Gastrocnemius medialis (tissue), 4 donors: Measurements from ENCODE around the gene ZNF592. TPM values are rescaled to one million over a fixed set of nuclear protein-coding genes. Genes with fewer than 3 reads are reported as not detected.

Experiments
- ATAC-seq, 2 donors: fragments of 150-250 bp; one replicate each; pipeline ENCODE4 v1.9.1; 2016
- DNase-seq, 2 donors: peaks; one replicate each; pipeline ENCODE4 v3.0.0-alpha.2; 2019
- H3K27ac ChIP-seq, 4 donors: fragments of 200-600 bp; sonication (generic); 1 replicate in 1 of 4; 2 replicates in 3 of 4; pipeline ENCODE4 v1.5.1; 2016 to 2018; ENCODE audit warnings: mild to moderate bottlenecking in 2 of 4, moderate library complexity in 1 of 4
- H3K27me3 ChIP-seq, 3 donors: fragments of 200-600 bp; sonication (generic) in 2 of 3; 1 replicate in 1 of 3; 2 replicates in 2 of 3; pipeline versions ENCODE4 v1.5.1 to v1.6.0; 2016 to 2019; ENCODE audit warnings: mild to moderate bottlenecking in 1 of 3, moderate library complexity in 1 of 3
- H3K36me3 ChIP-seq, 2 donors: fragments of 200-600 bp; sonication (generic) in 1 of 2; one replicate each; pipeline ENCODE4 v1.5.1; 2017 to 2018
- H3K4me1 ChIP-seq, 2 donors: fragments of 200-600 bp; sonication (generic) in 1 of 2; one replicate each; pipeline ENCODE4 v1.5.1; 2016 to 2017; ENCODE audit warnings: mild to moderate bottlenecking in 2 of 2
- H3K4me3 ChIP-seq, 4 donors: fragments of 200-600 bp; sonication (generic) in 3 of 4; 1 replicate in 1 of 4; 2 replicates in 3 of 4; pipeline ENCODE4 v1.5.1; 2016 to 2019; ENCODE audit warnings: mild to moderate bottlenecking in 2 of 4
- H3K9me3 ChIP-seq, 3 donors: fragments of 200-600 bp; sonication (generic) in 2 of 3; 1 replicate in 1 of 3; 2 replicates in 2 of 3; pipeline ENCODE4 v1.5.1; 2016 to 2019
- CTCF ChIP-seq, 5 experiments: fragments of 450-650 bp in 3 of 5; fragments of 200-600 bp in 2 of 5; sonication (generic) in 2 of 5; IDR thresholded peaks in 4 of 5; conservative IDR thresholded peaks in 1 of 5; 1 replicate in 4 of 5; 2 replicates in 1 of 5; pipeline ENCODE4 v1.5.1; 2016 to 2019; ENCODE audit warnings: antibody characterized with exemption in 5 of 5, mild to moderate bottlenecking in 3 of 5, moderate library complexity in 3 of 5
- POLR2A ChIP-seq, 2 donors: fragments of 450-650 bp; IDR thresholded peaks; one replicate each; pipeline ENCODE4 v1.6.1; 2017; ENCODE audit warnings: antibody characterized with exemption in 2 of 2, mild to moderate bottlenecking in 2 of 2, moderate library complexity in 2 of 2
- in situ Hi-C, 4 donors: fragments of 200-750 bp; cut with MboI; loops; one replicate each; pipeline versions ENCODE4 v1.15.0 to v1.8.0; 2017; ENCODE audit warnings: low sequenced_read_pairs in 4 of 4
- intact Hi-C: fragments of 100-400 bp; cut with DNase I; formaldehyde crosslinking; loops from one replicate; pipeline ENCODE4 v1.15.1; 2023; ENCODE audit warnings: low total_unique reads
- total RNA-seq, 4 donors: library from RNA; depleted of rRNA; stranded (reverse); fragments of >200 nt; gene quantifications; one replicate each; pipeline versions ENCODE4 v1.1.0 to v1.2.3, GENCODE V29; 2016

ZNF592 gene
- total RNA-seq, 4 donors from 2014 or later: 30.0 to 49.2 (median 33.8) TPM

- Histone ChIP-seq H3K4me3 (no peak overlapping the region), H3K36me3 (peaks cover 0 to 26% of the 10 kb centered on the region in 2 donors), H3K4me1 (peaks cover 54 to 55% of the 10 kb centered on the region in 2 donors), H3K27ac (peak overlapping the region; percentile 77 to 95 (median 82)), H3K9me3 (no peaks in the 10 kb centered on the region), H3K27me3 (no peaks in the 10 kb centered on the region)
- intact Hi-C loops: loop anchor here (2.0 kb wide), 1 partner anchor 33 kb away; the partner anchor contains the start of gene ALPK3
- in situ Hi-C loops: no loop called here
- TF ChIP-seq CTCF (IDR thresholded peaks at IDR 0.05 in 4 of 5, conservative IDR thresholded peaks at IDR 0.05 in 1 of 5) (no peak), POLR2A (IDR thresholded peaks at IDR 0.05) (no peak)
- DNase-seq (no peak), ATAC-seq (no peak)
These were observed 35.9 kb downstream of the ZNF592 start for GRCh38 chr15:84784262-84784661.

- intact Hi-C loops: loop anchor here (2.0 to 5.0 kb wide), 3 partner anchors 32 to 68 kb away; partner anchors contain the start of genes ALPK3, SEC11A and ZNF592
- in situ Hi-C loops: no loop called here
- TF ChIP-seq POLR2A (IDR thresholded peaks at IDR 0.05): no peak
- TF ChIP-seq CTCF (IDR thresholded peaks at IDR 0.05 in 4 of 5, conservative IDR thresholded peaks at IDR 0.05 in 1 of 5): no peak
- Histone ChIP-seq H3K27me3 (no peaks in the 10 kb centered on the region), H3K9me3 (no peaks in the 10 kb centered on the region), H3K36me3 (peaks cover 0 to 26% of the 10 kb centered on the region in 2 donors), H3K4me3 (no peak overlapping the region), H3K4me1 (peaks cover 53 to 58% of the 10 kb centered on the region in 2 donors), H3K27ac (peak overlapping the region; percentile 77 to 95 (median 82))
- DNase-seq (peak; percentile 41 to 60), ATAC-seq (peak; percentile 72 to 75)
These were observed 36.7 kb downstream of the ZNF592 start for GRCh38 chr15:84785053-84785452.

GRCh38 chr15:84788500-84788899 is 40.1 kb downstream of the ZNF592 start:
- in situ Hi-C loops (no loop called here), intact Hi-C loops (loop anchor here (5.0 kb wide), 2 partner anchors 41 to 71 kb away; partner anchors contain the start of genes SEC11A and ZNF592)
- H3K27ac ChIP-seq: peak overlapping the region; percentile 77 to 95 (median 82)
- no peaks in the 10 kb centered on the region for H3K27me3 ChIP-seq
- no peak overlapping the region for H3K4me3 ChIP-seq
- TF ChIP-seq POLR2A (IDR thresholded peaks at IDR 0.05) (no peak), CTCF (IDR thresholded peaks at IDR 0.05 in 4 of 5, conservative IDR thresholded peaks at IDR 0.05 in 1 of 5) (no peak)
- DNase-seq (no peak), ATAC-seq (no peak)
- H3K4me1 ChIP-seq: peaks cover 52 to 53% of the 10 kb centered on the region in 2 donors
- H3K9me3 ChIP-seq: no peaks in the 10 kb centered on the region
- H3K36me3 ChIP-seq: peaks cover 0 to 29% of the 10 kb centered on the region in 2 donors

- intact Hi-C loops (loop anchor here (5.0 kb wide), 2 partner anchors 42 to 72 kb away; partner anchors contain the start of genes SEC11A and ZNF592), in situ Hi-C loops (no loop called here)
- H3K27ac ChIP-seq: peak overlapping the region; percentile 77 to 95 (median 82)
- ATAC-seq (no peak), DNase-seq (no peak)
- H3K4me3 ChIP-seq: no peak overlapping the region
- no peaks in the 10 kb centered on the region for H3K9me3 ChIP-seq
- no peaks in the 10 kb centered on the region for H3K27me3 ChIP-seq
- H3K4me1 ChIP-seq: peaks cover 50 to 52% of the 10 kb centered on the region in 2 donors
- peaks cover 0 to 19% of the 10 kb centered on the region in 2 donors for H3K36me3 ChIP-seq
- TF ChIP-seq CTCF (IDR thresholded peaks at IDR 0.05 in 4 of 5, conservative IDR thresholded peaks at IDR 0.05 in 1 of 5): no peak
- TF ChIP-seq POLR2A (IDR thresholded peaks at IDR 0.05): no peak
These were observed 41.4 kb downstream of the ZNF592 start for GRCh38 chr15:84789762-84790161.
